ENCODE data around the gene RAB40C. TPM values are rescaled to one million over a fixed set of nuclear protein-coding genes. Genes with fewer than 3 reads are reported as not detected.

RAB40C gene
- total and polyA plus RNA-seq, 9 of the 15 experiments (the other 6 are each of a cell fraction or from before 2014, with no cell fraction given): 0.17 to 23.4 (median 8.7) TPM

DNA sequence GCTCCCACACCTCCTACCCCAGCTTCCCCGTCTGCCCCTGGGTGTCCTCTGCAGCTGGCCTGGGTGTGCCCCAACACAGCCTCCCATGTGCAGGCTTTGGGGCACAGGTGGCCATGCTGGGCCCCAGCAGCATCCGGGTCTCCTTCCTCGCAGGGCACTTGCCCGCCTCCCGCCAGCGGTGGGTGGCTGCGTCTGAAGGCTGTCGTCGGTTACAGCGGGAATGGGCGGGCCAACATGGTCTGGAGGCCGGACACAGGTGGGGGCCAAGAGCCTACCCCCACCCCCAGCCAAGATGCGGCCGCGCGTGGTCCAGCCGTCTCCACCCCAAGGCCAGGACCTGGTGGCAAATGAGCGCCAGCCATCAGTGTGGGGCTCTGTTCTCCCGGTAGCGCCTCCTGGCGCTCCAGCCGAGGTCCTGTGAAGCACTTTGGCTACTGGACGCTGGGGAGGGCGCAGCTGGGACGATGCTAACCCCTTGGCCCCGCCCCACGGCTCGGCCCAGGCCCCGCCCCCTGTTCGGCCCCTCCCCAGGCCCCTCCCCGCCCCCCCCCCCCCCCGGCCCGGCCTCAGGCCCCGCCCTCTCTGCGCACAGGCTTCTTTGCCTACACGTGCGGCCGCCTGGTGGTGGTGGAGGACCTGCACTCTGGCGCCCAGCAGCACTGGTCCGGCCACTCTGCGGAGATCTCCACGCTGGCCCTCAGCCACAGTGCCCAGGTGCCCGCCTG lies 70.8 kb downstream of the RAB40C start (continued):
- no peak for TF ChIP-seq ETV5 (CRISPR knock-in tag; IDR thresholded peaks at IDR 0.05; ENCODE audit: low read depth)
- TF ChIP-seq MAZ (CRISPR knock-in tag; conservative IDR thresholded peaks at IDR 0.05 in 1 of 2, IDR thresholded peaks at IDR 0.05 in 1 of 2): peak; percentile 48 to 93; a peak in 2 of 4 replicates
- peak; percentile 90 for TF ChIP-seq CTCFL (IDR thresholded peaks at IDR 0.05; ENCODE audit: borderline replicate concordance, insufficient read depth, low read depth, low read length, poor library complexity, severe bottlenecking)
- TF ChIP-seq, protein P1, sequence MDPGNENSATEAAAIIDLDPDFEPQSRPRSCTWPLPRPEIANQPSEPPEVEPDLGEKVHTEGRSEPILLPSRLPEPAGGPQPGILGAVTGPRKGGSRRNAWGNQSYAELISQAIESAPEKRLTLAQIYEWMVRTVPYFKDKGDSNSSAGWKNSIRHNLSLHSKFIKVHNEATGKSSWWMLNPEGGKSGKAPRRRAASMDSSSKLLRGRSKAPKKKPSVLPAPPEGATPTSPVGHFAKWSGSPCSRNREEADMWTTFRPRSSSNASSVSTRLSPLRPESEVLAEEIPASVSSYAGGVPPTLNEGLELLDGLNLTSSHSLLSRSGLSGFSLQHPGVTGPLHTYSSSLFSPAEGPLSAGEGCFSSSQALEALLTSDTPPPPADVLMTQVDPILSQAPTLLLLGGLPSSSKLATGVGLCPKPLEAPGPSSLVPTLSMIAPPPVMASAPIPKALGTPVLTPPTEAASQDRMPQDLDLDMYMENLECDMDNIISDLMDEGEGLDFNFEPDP (CRISPR knock-in tag; IDR thresholded peaks at IDR 0.05): no peak
- TF ChIP-seq EP300 (IDR thresholded peaks at IDR 0.05; ENCODE audit: low read length): 0 out of 2 replicates have a peak, but pooled peaks have one; percentile 9
- TF ChIP-seq PRDM10 (IDR thresholded peaks at IDR 0.05; ENCODE audit: partially characterized antibody): no peak
- TF ChIP-seq KDM4B (IDR thresholded peaks at IDR 0.05; ENCODE audit: borderline replicate concordance in 2 of 2, low read depth in 1 of 2): no peak
- no peak for TF ChIP-seq ZNF511 (CRISPR knock-in tag; IDR thresholded peaks at IDR 0.05)
- TF ChIP-seq POLR3G (IDR thresholded peaks at IDR 0.05; ENCODE audit: extremely low read depth, insufficient read length, insufficient replicate concordance): no peak
- TF ChIP-seq ESRRA (IDR thresholded peaks at IDR 0.05; ENCODE audit: borderline replicate concordance, low read depth): peak; percentile 12; the same call in 1 of the 2 replicates
- TF ChIP-seq STAT5B (CRISPR knock-in tag; IDR thresholded peaks at IDR 0.05): no peak
- TF ChIP-seq SIX5 (IDR thresholded peaks at IDR 0.05; ENCODE audit: borderline replicate concordance in 1 of 2, insufficient read depth in 1 of 2, low read depth in 1 of 2, low read length in 2 of 2): no peak
- TF ChIP-seq, protein P2, sequence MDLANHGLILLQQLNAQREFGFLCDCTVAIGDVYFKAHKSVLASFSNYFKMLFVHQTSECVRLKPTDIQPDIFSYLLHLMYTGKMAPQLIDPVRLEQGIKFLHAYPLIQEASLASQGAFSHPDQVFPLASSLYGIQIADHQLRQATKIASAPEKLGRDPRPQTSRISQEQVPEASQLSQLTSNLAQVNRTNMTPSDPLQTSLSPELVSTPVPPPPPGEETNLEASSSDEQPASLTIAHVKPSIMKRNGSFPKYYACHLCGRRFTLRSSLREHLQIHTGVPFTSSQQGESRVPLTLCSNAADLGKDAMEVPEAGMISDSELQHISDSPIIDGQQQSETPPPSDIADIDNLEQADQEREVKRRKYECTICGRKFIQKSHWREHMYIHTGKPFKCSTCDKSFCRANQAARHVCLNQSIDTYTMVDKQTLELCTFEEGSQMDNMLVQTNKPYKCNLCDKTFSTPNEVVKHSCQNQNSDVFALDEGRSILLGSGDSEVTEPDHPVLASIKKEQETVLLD (IDR thresholded peaks at IDR 0.05): peak; percentile 76; the same call in 1 of the 2 replicates
- no peak for TF ChIP-seq ZNF232 (CRISPR knock-in tag; IDR thresholded peaks at IDR 0.05)
- TF ChIP-seq BRF1 (IDR thresholded peaks at IDR 0.05; ENCODE audit: borderline replicate concordance, extremely low read depth, insufficient read length): no peak
- TF ChIP-seq CAMTA2 (CRISPR knock-in tag; conservative IDR thresholded peaks at IDR 0.05): no peak
- 0 out of 2 replicates have a peak, but pooled peaks have one; percentile 54 for TF ChIP-seq CBX1 (IDR thresholded peaks at IDR 0.05; ENCODE audit: low read depth)
